HEK293T (cell line): ENCODE results near the gene ANKRD11.

Source experiments
- ARNT ChIP-seq: fragments of 450-650 bp; IDR thresholded peaks from 2 replicates; pipeline ENCODE4 v1.6.1; 2017; ENCODE audit warnings: mild to moderate bottlenecking
- CTBP1 ChIP-seq: fragments of 450-650 bp; IDR thresholded peaks from 2 replicates; pipeline ENCODE4 v1.6.1; 2016; ENCODE audit warnings: borderline replicate concordance
- ELF4 ChIP-seq: fragments of 450-650 bp; IDR thresholded peaks from 2 replicates; pipeline ENCODE4 v1.6.1; 2017; ENCODE audit warnings: antibody characterized with exemption
- FOXA1 ChIP-seq: fragments of 450-650 bp; IDR thresholded peaks from 2 replicates; pipeline ENCODE4 v1.6.1; 2016; ENCODE audit warnings: mild to moderate bottlenecking
- FOXM1 ChIP-seq: fragments of 450-650 bp; IDR thresholded peaks from 2 replicates; pipeline ENCODE4 v1.6.1; 2017; ENCODE audit warnings: mild to moderate bottlenecking, borderline replicate concordance
- NFRKB ChIP-seq: fragments of 450-650 bp; IDR thresholded peaks from 2 replicates; pipeline ENCODE4 v1.6.1; 2016; ENCODE audit warnings: mild to moderate bottlenecking, moderate library complexity
- PKNOX1 ChIP-seq: fragments of 450-650 bp; IDR thresholded peaks from 2 replicates; pipeline ENCODE4 v1.6.1; 2016
- SUZ12 ChIP-seq: fragments of 450-650 bp; IDR thresholded peaks from 2 replicates; pipeline ENCODE4 v1.6.1; 2016; ENCODE audit warnings: mild to moderate bottlenecking

DNA sequence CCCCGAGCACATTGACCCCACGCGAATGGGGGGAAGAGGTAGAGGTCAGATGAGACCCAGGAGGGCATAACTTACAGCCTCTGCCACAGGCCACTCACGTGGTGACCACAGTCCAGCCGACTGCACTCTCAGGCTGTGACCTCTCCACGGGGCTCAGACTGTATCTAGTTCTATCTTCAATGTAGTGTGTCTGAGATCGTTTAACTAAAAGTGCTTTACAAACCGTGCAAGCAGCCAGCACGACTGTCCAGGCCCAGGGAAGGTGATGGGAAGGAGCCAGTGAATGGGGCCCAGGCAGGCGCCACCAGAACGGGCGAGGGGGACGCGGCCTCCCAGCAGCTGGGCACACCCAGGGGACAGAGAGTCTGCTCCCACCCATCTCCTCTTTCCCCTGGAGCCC is 108.6 kb downstream of the ANKRD11 start:
- no peak for TF ChIP-seq FOXM1
- no peak for TF ChIP-seq FOXA1
- no peak for TF ChIP-seq PKNOX1
- no peak for TF ChIP-seq CTBP1
- no peak for TF ChIP-seq NFRKB
- TF ChIP-seq ELF4 = no peak
- no peak for TF ChIP-seq SUZ12
- TF ChIP-seq ARNT = no peak
